GM12878 (cell line): ENCODE data around the gene PPOX.

Source experiments
- ATF3 ChIP-seq: IDR thresholded peaks from 2 replicates; pipeline ENCODE4 v1.6.1; 2011; ENCODE audit warnings: low read depth, mild to moderate bottlenecking, low read length, moderate library complexity, borderline replicate concordance; ENCODE audit errors: extremely low read depth
- CEBPB ChIP-seq, 2 experiments: fragments of 150-350 bp in 1 of 2; IDR thresholded peaks; 2 replicates each; pipeline ENCODE4 v1.6.1; 2012 to 2014; ENCODE audit warnings: low read depth in 2 of 2, low read length in 2 of 2, borderline replicate concordance in 1 of 2, inconsistent platforms in 1 of 2
- PML ChIP-seq: IDR thresholded peaks from 2 replicates; pipeline ENCODE4 v1.6.1; 2012; ENCODE audit warnings: low read length, inconsistent platforms
- RBBP5 ChIP-seq: fragments of 200-600 bp; sonication (generic); conservative IDR thresholded peaks from 2 replicates; pipeline ENCODE4 v1.6.1; 2016
- SKIL ChIP-seq: fragments of 450-650 bp; IDR thresholded peaks from 2 replicates; pipeline ENCODE4 v1.6.1; 2017; ENCODE audit warnings: mild to moderate bottlenecking, low read depth, inconsistent platforms; ENCODE audit not compliant: poor library complexity, severe bottlenecking
- SREBF1 ChIP-seq: IDR thresholded peaks from 2 replicates; pipeline ENCODE4 v1.6.1; 2012; ENCODE audit warnings: mild to moderate bottlenecking, low read length
- TCF12 ChIP-seq: IDR thresholded peaks from 2 replicates; pipeline ENCODE4 v1.6.1; 2011; ENCODE audit warnings: low read depth, mild to moderate bottlenecking, low read length
- YY1 ChIP-seq: IDR thresholded peaks from 2 replicates; pipeline ENCODE4 v1.6.1; 2011; ENCODE audit warnings: low read depth, mild to moderate bottlenecking, low read length
- TF ChIP-seq, protein P1 (sequence below), 3 experiments: IDR thresholded peaks in 2 of 3; conservative IDR thresholded peaks in 1 of 3; 2 replicates each; pipeline ENCODE4 v1.5.1; 2011; ENCODE audit warnings: low read depth in 3 of 3, low read length in 3 of 3, mild to moderate bottlenecking in 3 of 3, control low read depth in 2 of 3, moderate library complexity in 2 of 3, inconsistent platforms in 1 of 3, mixed read lengths in 1 of 3; ENCODE audit not compliant: control insufficient read depth in 2 of 3, insufficient read depth in 1 of 3; ENCODE audit errors: extremely low read depth in 1 of 3

DNA sequence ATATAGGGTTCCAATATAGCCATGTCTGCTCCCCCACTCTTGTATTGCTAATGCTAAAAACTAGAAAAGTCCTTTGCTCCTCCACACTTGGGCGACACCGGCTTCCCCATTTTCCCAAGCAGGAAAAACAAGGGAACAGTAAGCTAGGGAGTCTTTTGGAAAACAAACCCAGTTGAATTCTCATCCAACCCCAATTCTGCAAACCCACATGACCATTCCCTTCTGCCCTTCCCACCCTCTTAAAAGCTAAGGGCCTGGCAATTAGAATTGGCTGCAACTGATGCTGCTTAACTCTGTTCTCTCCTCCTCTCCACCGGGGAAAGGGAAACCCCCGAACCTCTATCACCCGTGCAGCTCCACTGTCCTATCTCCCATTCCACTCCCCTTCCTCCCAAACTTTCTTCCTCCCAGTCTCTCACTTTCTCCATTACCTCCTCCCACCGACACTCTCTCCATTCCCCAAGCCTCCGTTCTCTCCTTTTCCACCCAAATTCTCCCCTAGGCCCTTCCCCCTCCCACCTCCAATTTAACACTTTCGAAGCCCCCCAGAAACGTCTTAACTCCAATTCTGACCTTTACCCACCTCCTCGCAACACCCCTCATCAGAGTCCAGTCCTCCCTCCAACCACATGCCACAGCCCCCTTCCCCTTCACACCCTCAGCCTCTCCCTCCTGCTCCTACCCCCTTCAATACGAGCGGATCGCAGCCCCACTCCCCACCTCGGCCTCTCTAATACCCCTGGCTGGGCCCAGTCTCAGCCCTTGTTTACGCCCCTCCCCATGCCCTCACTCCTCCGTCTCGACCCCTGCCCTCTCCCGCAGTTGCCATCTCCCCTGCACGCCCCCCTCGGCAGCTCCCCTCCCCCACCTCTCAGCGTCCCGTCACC is 34.5 kb upstream of the PPOX start:
- TF ChIP-seq, protein P1, sequence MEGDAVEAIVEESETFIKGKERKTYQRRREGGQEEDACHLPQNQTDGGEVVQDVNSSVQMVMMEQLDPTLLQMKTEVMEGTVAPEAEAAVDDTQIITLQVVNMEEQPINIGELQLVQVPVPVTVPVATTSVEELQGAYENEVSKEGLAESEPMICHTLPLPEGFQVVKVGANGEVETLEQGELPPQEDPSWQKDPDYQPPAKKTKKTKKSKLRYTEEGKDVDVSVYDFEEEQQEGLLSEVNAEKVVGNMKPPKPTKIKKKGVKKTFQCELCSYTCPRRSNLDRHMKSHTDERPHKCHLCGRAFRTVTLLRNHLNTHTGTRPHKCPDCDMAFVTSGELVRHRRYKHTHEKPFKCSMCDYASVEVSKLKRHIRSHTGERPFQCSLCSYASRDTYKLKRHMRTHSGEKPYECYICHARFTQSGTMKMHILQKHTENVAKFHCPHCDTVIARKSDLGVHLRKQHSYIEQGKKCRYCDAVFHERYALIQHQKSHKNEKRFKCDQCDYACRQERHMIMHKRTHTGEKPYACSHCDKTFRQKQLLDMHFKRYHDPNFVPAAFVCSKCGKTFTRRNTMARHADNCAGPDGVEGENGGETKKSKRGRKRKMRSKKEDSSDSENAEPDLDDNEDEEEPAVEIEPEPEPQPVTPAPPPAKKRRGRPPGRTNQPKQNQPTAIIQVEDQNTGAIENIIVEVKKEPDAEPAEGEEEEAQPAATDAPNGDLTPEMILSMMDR (IDR thresholded peaks at IDR 0.05 in 2 of 3, conservative IDR thresholded peaks at IDR 0.05 in 1 of 3; ENCODE audit: control insufficient read depth in 2 of 3, extremely low read depth in 1 of 3, insufficient read depth in 1 of 3, low read depth in 3 of 3, low read length in 3 of 3) = no peak
- TF ChIP-seq SREBF1 (no peak), CEBPB (IDR thresholded peaks at IDR 0.05; ENCODE audit: borderline replicate concordance in 1 of 2, low read depth in 2 of 2, low read length in 2 of 2) (no peak), SKIL (no peak), PML (no peak), RBBP5 (no peak), YY1 (no peak), ATF3 (no peak), TCF12 (no peak)
